ENCODE data around the gene CTDSPL. TPM values are rescaled to one million over a fixed set of nuclear protein-coding genes. Genes with fewer than 3 reads are reported as not detected.

Gene CTDSPL
- total and polyA plus RNA-seq, 2 of the 13 experiments (the other 11 are each of a cell fraction or from before 2014, with no cell fraction given): 26.1 to 142 TPM

GRCh38 chr3:37905987-37906674, 44.5 kb downstream of the CTDSPL start (continued):
- TF ChIP-seq ZNF292 (CRISPR knock-in tag; IDR thresholded peaks at IDR 0.05; ENCODE audit: borderline replicate concordance, low read depth) (peak; percentile 42; the same call in 1 of the 2 replicates), ZSCAN12 (CRISPR knock-in tag; IDR thresholded peaks at IDR 0.05) (0 out of 2 replicates have a peak, but pooled peaks have one; percentile 40), ZNF468 (CRISPR knock-in tag; IDR thresholded peaks at IDR 0.05) (0 out of 2 replicates have a peak, but pooled peaks have one; percentile 32), ZNF570 (CRISPR knock-in tag; IDR thresholded peaks at IDR 0.05; ENCODE audit: borderline replicate concordance) (no peak), ZBTB7B (CRISPR knock-in tag; IDR thresholded peaks at IDR 0.05) (peak; percentile 89), ZBTB33 (CRISPR knock-in tag; IDR thresholded peaks at IDR 0.05) (peak; percentile 51; the same call in 1 of the 2 replicates), KLF16 (CRISPR knock-in tag; IDR thresholded peaks at IDR 0.05) (peak in 1 of 2 experiments; percentile 32; a peak in 1 of 4 replicates), HNRNPH1 (optimal IDR thresholded peaks at IDR 0.05; ENCODE audit: low read depth, low read length) (no peak), THRA (CRISPR knock-in tag; IDR thresholded peaks at IDR 0.05; ENCODE audit: borderline replicate concordance) (peak; percentile 54; the same call in 1 of the 2 replicates), HDAC6 (IDR thresholded peaks at IDR 0.05; ENCODE audit: low read depth, low read length) (no peak), ZSCAN21 (CRISPR knock-in tag; IDR thresholded peaks at IDR 0.05; ENCODE audit: borderline replicate concordance) (peak; percentile 76), ZNF710 (CRISPR knock-in tag; IDR thresholded peaks at IDR 0.05; ENCODE audit: borderline replicate concordance) (peak; percentile 88), ONECUT2 (CRISPR knock-in tag; IDR thresholded peaks at IDR 0.05) (peak; percentile 96), RBFOX2 (IDR thresholded peaks at IDR 0.05; ENCODE audit: low read depth, low read length) (no peak; the same call in 1 of the 2 replicates), NFIC (IDR thresholded peaks at IDR 0.05; ENCODE audit: low read length) (peak; percentile 74; the same call in 1 of the 2 replicates)
- TF ChIP-seq, protein P1, sequence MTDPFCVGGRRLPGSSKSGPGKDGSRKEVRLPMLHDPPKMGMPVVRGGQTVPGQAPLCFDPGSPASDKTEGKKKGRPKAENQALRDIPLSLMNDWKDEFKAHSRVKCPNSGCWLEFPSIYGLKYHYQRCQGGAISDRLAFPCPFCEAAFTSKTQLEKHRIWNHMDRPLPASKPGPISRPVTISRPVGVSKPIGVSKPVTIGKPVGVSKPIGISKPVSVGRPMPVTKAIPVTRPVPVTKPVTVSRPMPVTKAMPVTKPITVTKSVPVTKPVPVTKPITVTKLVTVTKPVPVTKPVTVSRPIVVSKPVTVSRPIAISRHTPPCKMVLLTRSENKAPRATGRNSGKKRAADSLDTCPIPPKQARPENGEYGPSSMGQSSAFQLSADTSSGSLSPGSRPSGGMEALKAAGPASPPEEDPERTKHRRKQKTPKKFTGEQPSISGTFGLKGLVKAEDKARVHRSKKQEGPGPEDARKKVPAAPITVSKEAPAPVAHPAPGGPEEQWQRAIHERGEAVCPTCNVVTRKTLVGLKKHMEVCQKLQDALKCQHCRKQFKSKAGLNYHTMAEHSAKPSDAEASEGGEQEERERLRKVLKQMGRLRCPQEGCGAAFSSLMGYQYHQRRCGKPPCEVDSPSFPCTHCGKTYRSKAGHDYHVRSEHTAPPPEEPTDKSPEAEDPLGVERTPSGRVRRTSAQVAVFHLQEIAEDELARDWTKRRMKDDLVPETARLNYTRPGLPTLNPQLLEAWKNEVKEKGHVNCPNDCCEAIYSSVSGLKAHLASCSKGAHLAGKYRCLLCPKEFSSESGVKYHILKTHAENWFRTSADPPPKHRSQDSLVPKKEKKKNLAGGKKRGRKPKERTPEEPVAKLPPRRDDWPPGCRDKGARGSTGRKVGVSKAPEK (CRISPR knock-in tag; IDR thresholded peaks at IDR 0.05; ENCODE audit: borderline replicate concordance): peak; percentile 48; the same call in 1 of the 2 replicates

Data from HepG2 (cell line).